ENCODE results near the gene CPVL. TPM values are rescaled to one million over a fixed set of nuclear protein-coding genes. Genes with fewer than 3 reads are reported as not detected.

CPVL gene
- total RNA-seq, 1 donor from 2014 or later, result 22.1 TPM

GRCh38 chr7:28961972-28962371 lies 184.4 kb downstream of the CPVL start:
- peaks cover 4% of the 10 kb centered on the region for H3K4me1 Mint-ChIP-seq (ENCODE audit: low read depth)
- H3K9me3 Mint-ChIP-seq (ENCODE audit: low read depth), result no peaks in the 10 kb centered on the region
- TF ChIP-seq, protein P1, sequence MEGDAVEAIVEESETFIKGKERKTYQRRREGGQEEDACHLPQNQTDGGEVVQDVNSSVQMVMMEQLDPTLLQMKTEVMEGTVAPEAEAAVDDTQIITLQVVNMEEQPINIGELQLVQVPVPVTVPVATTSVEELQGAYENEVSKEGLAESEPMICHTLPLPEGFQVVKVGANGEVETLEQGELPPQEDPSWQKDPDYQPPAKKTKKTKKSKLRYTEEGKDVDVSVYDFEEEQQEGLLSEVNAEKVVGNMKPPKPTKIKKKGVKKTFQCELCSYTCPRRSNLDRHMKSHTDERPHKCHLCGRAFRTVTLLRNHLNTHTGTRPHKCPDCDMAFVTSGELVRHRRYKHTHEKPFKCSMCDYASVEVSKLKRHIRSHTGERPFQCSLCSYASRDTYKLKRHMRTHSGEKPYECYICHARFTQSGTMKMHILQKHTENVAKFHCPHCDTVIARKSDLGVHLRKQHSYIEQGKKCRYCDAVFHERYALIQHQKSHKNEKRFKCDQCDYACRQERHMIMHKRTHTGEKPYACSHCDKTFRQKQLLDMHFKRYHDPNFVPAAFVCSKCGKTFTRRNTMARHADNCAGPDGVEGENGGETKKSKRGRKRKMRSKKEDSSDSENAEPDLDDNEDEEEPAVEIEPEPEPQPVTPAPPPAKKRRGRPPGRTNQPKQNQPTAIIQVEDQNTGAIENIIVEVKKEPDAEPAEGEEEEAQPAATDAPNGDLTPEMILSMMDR (IDR thresholded peaks at IDR 0.05; ENCODE audit: unreplicated experiment), result no peak
- no peak overlapping the region for H3K4me3 Mint-ChIP-seq (ENCODE audit: low read depth)
- no peak for DNase-seq (ENCODE audit: low spot score, unreplicated experiment)
- peaks cover 44% of the 10 kb centered on the region for H3K27me3 Mint-ChIP-seq
- H3K27ac Mint-ChIP-seq, result no peak overlapping the region
- no peaks in the 10 kb centered on the region for H3K36me3 Mint-ChIP-seq (ENCODE audit: insufficient read depth)

DNA sequence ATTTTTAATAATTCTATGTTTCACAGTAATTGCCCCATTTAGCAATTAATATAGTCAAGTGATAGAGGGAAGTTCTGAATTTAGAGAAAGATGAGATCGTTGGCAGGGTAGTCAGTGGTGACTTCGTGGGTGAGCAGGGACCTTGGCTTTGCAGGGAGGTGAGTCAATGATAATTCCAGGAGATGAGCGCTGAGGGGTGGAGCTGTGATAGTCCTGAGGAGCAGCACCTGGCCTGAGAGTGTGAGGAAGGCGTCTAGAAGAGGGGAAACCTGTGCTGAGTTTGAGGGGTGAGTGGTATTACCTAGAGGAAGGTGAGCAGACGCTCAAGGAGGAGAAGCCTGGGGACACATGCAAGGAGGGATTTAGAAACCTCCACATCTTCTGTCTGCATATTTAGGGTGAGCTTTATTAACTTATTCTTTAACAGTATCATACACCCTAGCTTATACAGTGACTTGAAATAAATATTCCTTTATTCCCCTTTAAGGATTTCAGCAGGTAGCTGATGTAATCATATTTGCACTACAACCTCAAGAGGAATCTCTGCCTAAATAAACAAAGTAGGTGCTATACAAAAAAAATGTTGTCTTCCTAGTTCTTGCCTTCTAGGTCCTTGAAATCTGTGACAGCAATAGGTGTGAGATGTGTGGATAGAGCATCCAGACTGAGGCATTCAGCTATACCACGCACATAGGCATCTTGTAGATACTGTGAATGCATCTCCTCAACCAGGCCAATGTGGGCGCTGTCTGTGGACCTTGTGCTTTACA lies 186.1 kb downstream of the CPVL start:
- H3K4me1 Mint-ChIP-seq (ENCODE audit: low read depth), result peaks cover 4% of the 10 kb centered on the region
- peaks cover 47% of the 10 kb centered on the region for H3K27me3 Mint-ChIP-seq
- TF ChIP-seq, protein P1 (IDR thresholded peaks at IDR 0.05; ENCODE audit: unreplicated experiment), result no peak
- no peak overlapping the region for H3K27ac Mint-ChIP-seq
- H3K9me3 Mint-ChIP-seq (ENCODE audit: low read depth), result no peaks in the 10 kb centered on the region
- no peak overlapping the region for H3K4me3 Mint-ChIP-seq (ENCODE audit: low read depth)
- DNase-seq (ENCODE audit: low spot score, unreplicated experiment), result no peak
- no peaks in the 10 kb centered on the region for H3K36me3 Mint-ChIP-seq (ENCODE audit: insufficient read depth)

DNA sequence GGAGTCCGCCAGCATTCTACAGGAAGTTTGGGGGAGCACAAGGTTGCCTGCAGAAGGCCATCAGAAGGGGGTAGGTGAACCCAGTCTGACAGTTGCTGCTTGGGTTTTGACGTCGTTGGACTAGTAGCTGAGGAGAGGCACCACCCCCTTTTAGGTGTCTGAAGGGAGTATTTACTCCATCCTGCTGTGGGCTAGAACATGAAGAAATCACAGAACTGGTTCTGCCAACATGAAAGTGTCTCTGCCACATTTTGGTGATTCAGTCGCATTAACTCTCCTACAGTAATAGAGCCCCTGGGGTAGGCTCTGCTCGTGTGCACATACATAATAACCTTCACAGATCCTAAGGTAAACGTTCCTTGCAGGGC lies 187.4 kb downstream of the CPVL start:
- peak overlapping the region; percentile 75 for H3K4me3 Mint-ChIP-seq (ENCODE audit: low read depth)
- H3K27ac Mint-ChIP-seq, result peak overlapping the region; percentile 12
- H3K27me3 Mint-ChIP-seq, result peaks cover 59% of the 10 kb centered on the region
- no peak for DNase-seq (ENCODE audit: low spot score, unreplicated experiment)
- H3K4me1 Mint-ChIP-seq (ENCODE audit: low read depth), result peaks cover 4% of the 10 kb centered on the region
- no peaks in the 10 kb centered on the region for H3K36me3 Mint-ChIP-seq (ENCODE audit: insufficient read depth)
- H3K9me3 Mint-ChIP-seq (ENCODE audit: low read depth), result no peaks in the 10 kb centered on the region
- TF ChIP-seq, protein P1 (IDR thresholded peaks at IDR 0.05; ENCODE audit: unreplicated experiment), result no peak

DNA sequence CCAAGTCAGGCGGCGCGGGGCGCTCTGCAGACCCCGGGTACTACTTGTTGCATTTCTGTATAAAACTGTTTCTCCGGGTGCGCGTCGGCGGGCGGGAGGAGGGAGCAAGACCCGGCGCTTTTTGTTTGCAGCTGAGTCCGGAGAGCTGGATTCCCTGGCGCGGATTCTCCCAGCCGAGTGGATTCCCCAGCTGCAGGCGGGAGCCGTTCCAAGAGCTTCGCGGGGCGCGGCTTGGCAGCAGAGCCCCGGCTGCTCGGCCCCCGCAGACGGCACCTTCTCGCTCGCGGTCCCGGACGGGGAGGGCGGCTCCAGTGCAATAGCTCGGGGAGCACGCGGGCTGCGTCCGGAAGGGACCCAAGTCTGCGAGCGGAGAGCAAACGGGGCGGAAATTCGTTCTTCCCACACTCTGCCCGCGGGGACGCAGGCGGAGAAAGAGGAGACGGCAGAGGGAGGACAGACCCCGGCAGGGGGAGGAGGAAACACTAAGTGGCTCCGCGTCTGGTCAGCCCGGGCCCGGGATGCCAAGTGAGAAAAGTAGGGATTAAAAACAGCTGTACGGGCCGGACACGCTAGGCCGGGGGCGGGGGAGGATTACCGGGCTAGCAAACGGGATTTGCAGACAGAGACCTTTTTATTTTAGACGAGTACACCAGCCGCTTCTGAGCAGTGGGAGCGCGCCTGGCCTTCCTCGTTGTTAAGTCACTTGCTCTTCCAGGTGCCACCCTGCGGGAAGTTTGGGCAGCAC lies 187.9 kb downstream of the CPVL start, which contains the start of gene TRIL:
Gene TRIL, minus strand, starts transcription at position 96 of the 745 bp plus-strand sequence. CDS start 284 bp downstream, outside the sequence.
- Mint-ChIP-seq H3K27ac (peak within 1 kb of the TSS; percentile 85), H3K36me3 (ENCODE audit: insufficient read depth) (no peaks in the 10 kb centered on the region), H3K9me3 (ENCODE audit: low read depth) (no peaks in the 10 kb centered on the region), H3K27me3 (peaks cover 60% of the 10 kb centered on the region), H3K4me1 (ENCODE audit: low read depth) (peaks cover 4% of the 10 kb centered on the region), H3K4me3 (ENCODE audit: low read depth) (peak within 1 kb of the TSS; percentile 75)
- DNase-seq (ENCODE audit: low spot score, unreplicated experiment), result peak; percentile 30
- TF ChIP-seq, protein P1 (IDR thresholded peaks at IDR 0.05; ENCODE audit: unreplicated experiment), result no peak

DNA sequence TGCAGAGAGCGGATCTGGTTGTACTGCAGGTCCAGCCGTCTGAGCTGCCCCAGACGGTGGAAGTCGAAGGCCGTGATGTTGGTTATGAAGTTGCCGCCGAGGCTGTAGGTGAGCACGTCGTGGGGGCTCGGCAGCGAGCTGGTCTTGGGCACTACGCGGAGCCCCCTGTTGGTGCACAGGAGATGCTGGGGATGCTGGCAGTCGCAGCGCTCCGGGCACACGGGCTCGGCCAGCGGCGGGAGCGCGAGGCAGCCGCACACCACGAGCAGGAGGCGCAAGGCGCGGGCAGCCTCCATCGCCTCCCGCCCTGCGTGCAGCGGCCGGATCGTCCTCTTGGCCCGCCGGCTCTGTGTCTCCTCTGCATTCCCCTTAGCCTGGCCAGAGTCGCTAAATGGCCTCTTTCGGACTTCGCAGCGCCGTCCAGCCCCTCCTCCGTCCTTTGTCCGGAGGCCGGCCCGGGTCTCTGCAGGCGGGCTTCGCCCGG lies 188.5 kb downstream of the CPVL start:
- TF ChIP-seq, protein P1 (IDR thresholded peaks at IDR 0.05; ENCODE audit: unreplicated experiment), result no peak
- peak overlapping the region; percentile 75 for H3K4me3 Mint-ChIP-seq (ENCODE audit: low read depth)
- peak; percentile 16 for DNase-seq (ENCODE audit: low spot score, unreplicated experiment)
- H3K27ac Mint-ChIP-seq, result peak overlapping the region; percentile 85
- H3K4me1 Mint-ChIP-seq (ENCODE audit: low read depth), result peaks cover 4% of the 10 kb centered on the region
- no peaks in the 10 kb centered on the region for H3K9me3 Mint-ChIP-seq (ENCODE audit: low read depth)
- no peaks in the 10 kb centered on the region for H3K36me3 Mint-ChIP-seq (ENCODE audit: insufficient read depth)
- peaks cover 65% of the 10 kb centered on the region for H3K27me3 Mint-ChIP-seq

All from progenitor cell of endocrine pancreas (in vitro differentiated cells).